GM04504 (cell line): Measurements from ENCODE around the gene ZMYND8.
"Not testable (repeated sequence)": the region's sequence is repeated elsewhere in the genome, so short reads cannot be mapped to it uniquely, and the experiment has no call there.

Source experiments
- DNase-seq: peaks from one replicate; pipeline ENCODE4 v3.0.0-alpha.2; 2012; ENCODE audit warnings: low read depth

The ZMYND8 gene

GRCh38 chr20:47265214-47265613 is 91.3 kb downstream of the ZMYND8 start:
- no peak for DNase-seq

GRCh38 chr20:47264137-47264769 is 92.2 kb downstream of the ZMYND8 start:
- not testable (repeated sequence) for DNase-seq

DNA sequence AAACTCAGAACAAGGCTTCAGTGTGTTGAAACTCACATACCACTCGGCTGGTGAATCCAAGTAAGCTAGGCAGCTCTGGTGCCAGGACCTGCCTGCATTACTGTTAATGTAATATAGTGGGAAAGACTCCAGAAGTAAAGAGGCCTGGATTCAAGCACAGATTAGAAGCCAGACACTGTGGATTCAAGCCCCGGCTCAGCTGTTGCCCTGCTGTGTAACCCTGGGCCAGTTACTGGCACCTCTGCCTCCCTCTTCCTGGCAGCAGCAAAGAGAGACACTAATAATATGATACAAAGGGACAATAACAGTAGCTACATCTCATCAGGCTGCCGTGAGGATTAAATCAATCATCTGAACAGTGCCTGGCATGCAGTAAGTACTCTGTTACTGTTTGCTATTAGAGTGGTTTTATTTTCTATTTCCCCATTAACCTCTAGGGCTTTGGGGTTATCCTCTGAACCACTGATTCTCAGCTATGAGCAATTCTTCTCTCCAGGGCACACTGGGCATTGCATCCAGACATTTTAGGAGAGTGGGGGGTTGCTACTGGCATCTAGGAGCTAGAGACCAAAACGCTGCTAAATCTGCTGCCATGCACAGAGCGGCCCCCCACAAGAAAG is 92.9 kb downstream of the ZMYND8 start:
- DNase-seq = no peak

GRCh38 chr20:47263080-47263464 is 93.4 kb downstream of the ZMYND8 start:
- DNase-seq = no peak

GRCh38 chr20:47262365-47263013 is 94.0 kb downstream of the ZMYND8 start:
- DNase-seq = no peak

- no peak for DNase-seq
Observed at GRCh38 chr20:47262008-47262364, 94.5 kb downstream of the ZMYND8 start.

- DNase-seq = not testable (repeated sequence)
Observed at GRCh38 chr20:47261161-47261774, 95.2 kb downstream of the ZMYND8 start.

GRCh38 chr20:47260540-47261126 is 95.9 kb downstream of the ZMYND8 start:
- not testable (repeated sequence) for DNase-seq

DNA sequence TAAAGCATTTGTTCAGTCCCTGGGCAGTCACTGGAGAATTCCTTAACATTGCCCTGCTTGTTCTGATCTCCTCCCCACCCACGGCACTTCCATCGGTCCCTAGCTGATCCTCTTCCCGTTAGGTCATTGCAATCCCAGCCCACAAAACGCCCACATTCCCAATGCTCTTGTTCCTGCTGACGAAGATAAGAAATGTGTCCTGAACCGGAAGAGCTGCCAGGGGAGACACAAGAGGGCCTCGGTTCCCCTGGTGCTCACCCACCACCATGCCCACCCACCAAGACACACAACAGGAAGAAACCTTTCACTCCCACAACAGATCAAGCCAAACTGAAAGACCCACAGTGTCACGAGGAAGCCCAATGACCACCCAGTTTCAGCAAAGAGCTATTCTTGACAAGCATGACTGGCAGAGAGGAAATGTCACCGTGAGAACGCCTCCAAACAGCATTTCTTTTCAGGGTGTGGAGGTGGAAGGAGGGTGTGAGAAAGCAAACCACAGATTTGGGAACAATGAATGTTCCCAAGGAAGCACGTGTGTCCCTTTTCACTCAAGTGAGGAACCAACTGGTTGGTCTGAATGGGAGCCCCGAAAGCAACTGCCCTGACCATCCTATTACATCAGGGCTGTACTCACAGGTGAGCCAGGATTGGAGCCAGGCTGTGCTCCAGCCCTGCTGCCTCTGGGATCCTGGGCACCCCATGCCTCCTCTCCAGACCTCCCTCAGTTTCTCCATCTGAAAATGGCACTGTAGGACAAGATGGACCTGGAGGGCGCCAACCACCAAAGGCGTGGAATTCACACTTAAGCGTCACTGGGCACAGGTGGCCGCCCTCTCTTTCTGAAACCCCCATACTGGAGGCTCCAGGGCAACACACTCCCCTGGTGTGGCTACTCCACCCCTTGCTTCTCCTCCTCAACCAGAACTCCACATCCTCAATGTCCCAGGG is 97.5 kb downstream of the ZMYND8 start:
- no peak for DNase-seq

- DNase-seq = no peak
Observed at GRCh38 chr20:47257771-47258170, 98.7 kb downstream of the ZMYND8 start.

DNA sequence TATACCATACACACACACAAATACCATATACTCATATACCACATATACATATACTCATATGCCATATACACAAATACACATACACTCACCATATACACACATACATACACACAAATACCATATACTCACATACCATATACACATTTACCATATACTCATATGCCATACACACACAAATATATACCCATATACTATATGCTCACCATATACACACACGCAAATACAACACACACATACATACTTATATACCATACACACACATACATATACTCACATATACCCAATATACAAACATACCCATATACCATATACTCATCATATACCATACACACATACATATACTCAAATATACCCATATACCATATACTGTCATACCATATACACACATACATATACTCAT is 99.2 kb downstream of the ZMYND8 start:
- no peak for DNase-seq

DNA sequence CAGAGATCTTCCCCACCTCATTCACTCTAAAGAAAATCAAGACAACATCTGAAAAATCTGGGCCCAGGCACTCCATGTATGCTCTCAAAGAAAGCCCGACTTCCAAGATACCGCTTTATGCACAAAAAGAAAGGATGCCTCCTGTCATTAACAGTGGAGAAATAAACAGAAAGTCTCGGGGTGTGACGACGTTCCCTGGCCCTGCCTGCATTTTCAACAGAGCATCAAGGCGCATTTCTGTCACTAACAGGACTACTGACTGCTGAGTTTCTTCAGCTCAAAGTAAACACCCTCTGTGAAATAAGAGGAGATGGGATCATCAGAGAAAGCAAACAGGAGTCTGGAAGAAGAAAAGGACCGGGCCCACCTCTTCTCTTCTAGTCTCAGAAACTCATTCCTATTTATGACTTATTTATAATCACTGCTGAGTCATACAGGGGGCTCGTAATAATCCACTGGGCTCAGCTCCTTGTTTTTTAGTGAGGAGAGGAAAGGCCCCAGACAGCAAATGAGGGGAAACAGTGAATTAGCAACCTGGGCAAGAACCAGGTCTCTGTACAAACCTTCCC is 99.7 kb downstream of the ZMYND8 start:
- DNase-seq = no peak

GRCh38 chr20:47253872-47254271 is 102.6 kb downstream of the ZMYND8 start:
- no peak for DNase-seq

- no peak for DNase-seq
Observed at GRCh38 chr20:47252879-47253307, 103.6 kb downstream of the ZMYND8 start.

DNA sequence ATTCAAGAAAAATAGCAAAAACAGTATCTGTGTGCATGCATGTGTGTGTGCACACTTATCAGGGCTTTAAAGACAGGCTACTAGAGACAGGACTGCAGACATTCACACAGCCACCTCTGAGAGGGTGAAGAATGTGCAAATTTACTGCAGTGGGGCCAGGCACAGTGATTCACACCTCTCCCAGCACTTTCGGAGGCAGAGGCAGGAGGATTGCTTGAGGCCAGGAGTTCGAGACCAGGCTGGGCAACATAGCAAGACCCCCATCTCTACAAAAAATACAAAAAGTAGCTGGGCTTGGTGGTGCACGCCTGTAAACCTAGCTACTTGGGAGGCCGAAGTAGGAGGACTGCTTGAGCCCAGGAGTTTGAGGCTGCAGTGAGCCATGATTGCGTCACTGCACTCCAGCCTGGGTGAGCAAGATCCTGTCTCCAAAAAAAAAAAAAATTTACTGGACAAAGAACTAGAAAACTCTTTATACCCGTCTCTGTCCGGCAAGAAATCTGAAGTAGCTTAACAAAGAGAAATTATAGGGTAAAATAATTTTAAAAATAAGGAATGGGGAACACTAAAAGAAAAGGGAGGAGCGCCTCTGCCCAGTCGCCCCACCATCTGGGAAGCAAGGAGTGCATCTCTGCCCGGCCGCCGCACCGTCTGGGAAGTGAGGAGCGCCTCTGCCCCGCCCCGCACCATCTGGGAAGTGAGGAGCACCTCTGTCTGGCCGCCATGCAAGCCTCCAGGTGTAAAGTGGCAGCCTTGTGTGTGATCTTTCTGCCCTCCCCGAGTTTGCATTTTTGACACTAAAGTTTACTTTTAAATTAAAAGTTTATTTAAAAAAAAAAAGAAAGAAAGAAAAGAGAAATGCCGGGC is 105.1 kb downstream of the ZMYND8 start:
- no peak for DNase-seq

DNA sequence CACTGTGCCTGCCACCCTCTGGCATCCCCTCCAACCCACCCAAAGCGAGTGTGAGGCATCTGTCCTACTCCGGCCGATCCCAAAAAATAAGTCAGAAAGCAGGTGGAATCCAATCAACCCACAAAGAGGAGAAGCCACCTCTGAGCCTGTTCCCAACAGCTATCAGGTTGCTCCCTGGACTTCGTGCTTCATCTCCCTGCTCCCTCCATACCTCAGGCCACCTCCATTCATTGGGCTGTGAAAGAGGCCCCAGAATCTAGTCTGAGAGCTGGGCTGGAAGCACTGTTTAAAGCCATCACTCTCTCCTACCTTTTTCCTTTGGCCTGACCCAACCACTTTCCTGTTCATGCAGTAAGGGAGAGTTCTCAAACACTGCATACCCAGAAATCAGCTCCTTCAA is 106.1 kb downstream of the ZMYND8 start:
- no peak for DNase-seq

DNA sequence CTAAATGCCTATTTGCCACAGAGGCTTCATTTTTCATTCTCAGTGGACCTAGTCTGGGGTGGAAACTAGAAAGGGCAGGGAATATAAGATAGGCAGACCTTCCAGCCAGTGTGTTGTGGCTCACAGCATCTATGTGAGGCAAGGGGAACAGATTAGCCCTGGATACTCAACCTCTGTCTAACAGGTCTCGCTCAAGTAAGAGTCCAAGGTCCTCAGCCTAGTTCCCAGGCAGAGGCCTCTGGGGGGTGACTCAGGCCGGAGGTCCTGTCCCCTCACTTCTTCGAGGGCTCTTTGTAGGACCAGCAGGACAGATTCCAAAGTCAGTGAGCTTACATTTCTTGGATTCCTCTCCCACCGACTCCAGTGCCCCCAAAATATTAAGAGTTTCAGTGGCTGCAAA is 106.6 kb downstream of the ZMYND8 start:
- no peak for DNase-seq

DNA sequence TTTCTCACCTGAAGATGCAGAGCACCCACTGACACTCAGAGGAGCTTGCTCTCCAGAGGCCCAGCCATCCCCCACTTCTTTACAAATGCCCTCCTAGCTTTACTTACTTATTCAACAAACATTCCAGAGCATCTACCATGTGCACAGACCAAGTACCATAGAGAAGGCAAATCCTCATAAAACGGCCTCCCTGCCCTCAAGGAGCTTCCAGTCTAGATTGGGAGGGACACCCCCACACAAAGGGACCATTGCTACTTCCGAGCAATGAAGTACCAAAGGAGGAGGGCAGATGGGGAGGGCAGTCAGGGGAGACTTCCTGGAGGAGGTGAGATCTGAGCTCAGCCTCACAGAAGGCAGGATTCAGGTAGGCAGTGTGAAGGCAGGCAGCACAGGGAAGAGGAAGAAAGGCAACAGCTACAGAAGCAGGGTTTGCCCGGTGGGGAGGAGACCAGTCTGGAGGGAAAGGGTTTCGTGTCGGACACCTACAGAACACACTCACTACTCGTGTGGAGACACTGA is 108.0 kb downstream of the ZMYND8 start:
- no peak for DNase-seq

DNA sequence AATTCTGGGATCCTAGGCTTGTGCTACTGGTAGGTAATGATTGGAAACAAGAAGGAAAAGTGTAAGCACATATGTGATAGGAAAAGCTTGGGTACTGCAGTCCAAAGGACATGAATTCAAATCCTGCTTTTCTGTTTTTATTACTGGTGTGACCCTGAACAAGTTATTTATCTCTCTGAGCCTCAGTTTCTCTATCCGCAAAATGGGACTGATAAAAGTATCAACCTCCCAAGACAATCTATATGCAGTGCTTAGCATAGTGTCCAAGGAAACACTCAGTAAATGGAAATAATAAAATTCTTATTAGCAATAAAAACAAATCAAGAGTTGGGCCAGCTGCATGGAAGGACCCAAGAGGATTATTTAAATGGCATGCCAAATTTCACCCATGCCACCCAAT is 108.5 kb downstream of the ZMYND8 start:
- DNase-seq = no peak
